HEK293T (cell line): ENCODE results near the gene THAP11.
A peak's percentile ranks its signal among the peaks of the same experiment; 100 is the strongest.

ENCODE experiments used
- CTCF ChIA-PET: fragments of 350-600 bp; formaldehyde crosslinking; extraction: SDS; loops from one replicate; lab custom pipeline; 2021; ENCODE audit warnings: antibody characterized with exemption, inconsistent platforms; lab: Yijun Ruan, JAX
- POLR2A ChIA-PET: fragments of 350-600 bp; formaldehyde crosslinking; extraction: SDS; loops from one replicate; lab custom pipeline; 2020; ENCODE audit warnings: antibody characterized with exemption, inconsistent platforms; lab: Yijun Ruan, JAX
- DNase-seq: peaks from one replicate; pipeline ENCODE4 v3.0.0; 2012; ENCODE audit warnings: mixed read lengths; ENCODE audit errors: extremely low spot score
- ARNT ChIP-seq: fragments of 450-650 bp; IDR thresholded peaks from 2 replicates; pipeline ENCODE4 v1.6.1; 2017; ENCODE audit warnings: mild to moderate bottlenecking
- BHLHE40 ChIP-seq: fragments of 450-650 bp; IDR thresholded peaks from 2 replicates; pipeline ENCODE4 v1.6.1; 2016; ENCODE audit warnings: mild to moderate bottlenecking, moderate library complexity, borderline replicate concordance
- CTBP1 ChIP-seq: fragments of 450-650 bp; IDR thresholded peaks from 2 replicates; pipeline ENCODE4 v1.6.1; 2016; ENCODE audit warnings: borderline replicate concordance
- ELF4 ChIP-seq: fragments of 450-650 bp; IDR thresholded peaks from 2 replicates; pipeline ENCODE4 v1.6.1; 2017; ENCODE audit warnings: antibody characterized with exemption
- FOXA1 ChIP-seq: fragments of 450-650 bp; IDR thresholded peaks from 2 replicates; pipeline ENCODE4 v1.6.1; 2016; ENCODE audit warnings: mild to moderate bottlenecking
- FOXK2 ChIP-seq: fragments of 450-650 bp; IDR thresholded peaks from 2 replicates; pipeline ENCODE4 v1.6.1; 2016; ENCODE audit warnings: mild to moderate bottlenecking
- FOXM1 ChIP-seq: fragments of 450-650 bp; IDR thresholded peaks from 2 replicates; pipeline ENCODE4 v1.6.1; 2017; ENCODE audit warnings: mild to moderate bottlenecking, borderline replicate concordance
- HDGF ChIP-seq: fragments of 450-650 bp; IDR thresholded peaks from 2 replicates; pipeline ENCODE4 v1.6.1; 2017; ENCODE audit warnings: antibody characterized with exemption, borderline replicate concordance
- L3MBTL2 ChIP-seq: fragments of 450-650 bp; conservative IDR thresholded peaks from 2 replicates; pipeline ENCODE4 v1.6.1; 2016; ENCODE audit warnings: mild to moderate bottlenecking
- LEF1 ChIP-seq: fragments of 450-650 bp; IDR thresholded peaks from 2 replicates; pipeline ENCODE4 v1.6.1; 2017; ENCODE audit warnings: mild to moderate bottlenecking, borderline replicate concordance
- NFRKB ChIP-seq: fragments of 450-650 bp; IDR thresholded peaks from 2 replicates; pipeline ENCODE4 v1.6.1; 2016; ENCODE audit warnings: mild to moderate bottlenecking, moderate library complexity
- SP1 ChIP-seq: fragments of 450-650 bp; IDR thresholded peaks from 2 replicates; pipeline ENCODE4 v1.6.1; 2017
- SUZ12 ChIP-seq: fragments of 450-650 bp; IDR thresholded peaks from 2 replicates; pipeline ENCODE4 v1.6.1; 2016; ENCODE audit warnings: mild to moderate bottlenecking
- TARDBP ChIP-seq: fragments of 450-650 bp; IDR thresholded peaks from 2 replicates; pipeline ENCODE4 v1.6.1; 2016
- ZNF384 ChIP-seq: fragments of 450-650 bp; IDR thresholded peaks from 2 replicates; pipeline ENCODE4 v1.6.1; 2016
- TF ChIP-seq, protein P1 (sequence below): fragments of 450-650 bp; IDR thresholded peaks from 2 replicates; pipeline ENCODE4 v1.6.1; 2016

THAP11 gene

DNA sequence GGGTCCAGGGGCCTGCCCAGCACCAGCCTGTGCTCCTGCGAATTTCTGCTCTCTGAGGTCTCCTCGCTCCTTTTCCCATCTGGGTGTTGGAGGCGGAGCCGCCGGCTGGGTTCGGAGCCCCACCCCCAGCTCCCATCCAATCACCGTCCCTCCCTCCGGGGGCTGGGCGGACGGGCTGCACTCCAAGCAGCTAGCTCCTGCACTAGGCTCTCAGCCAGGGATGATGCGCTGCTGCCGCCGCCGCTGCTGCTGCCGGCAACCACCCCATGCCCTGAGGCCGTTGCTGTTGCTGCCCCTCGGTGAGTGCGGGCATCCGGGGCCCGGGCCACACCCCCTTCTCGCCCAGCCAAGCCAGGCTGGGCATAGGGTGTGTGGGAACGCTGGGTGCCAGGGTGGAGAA lies 42.6 kb downstream of the THAP11 start, which contains the start of gene NRN1L:
Gene NRN1L (plus strand): TSS at position 202 of the 400 bp plus-strand sequence. CDS start 19 bp downstream, at position 221.
- peak; percentile 78 for DNase-seq
- CTCF ChIA-PET, result interaction anchor here (0.6 to 2.3 kb wide), 8 partner anchors 10 to 228 kb away, joined by 3 to 8 read pairs (median 4); partner anchors contain the start of gene EDC4
- no peak for TF ChIP-seq BHLHE40
- TF ChIP-seq FOXA1, result no peak
- TF ChIP-seq SP1, result no peak
- TF ChIP-seq ZNF384, result no peak
- TF ChIP-seq FOXM1, result no peak
- TF ChIP-seq CTBP1, result no peak
- no peak for TF ChIP-seq FOXK2
- TF ChIP-seq L3MBTL2, result no peak
- POLR2A ChIA-PET, result interaction anchor here (1.1 to 1.4 kb wide), 3 partner anchors 11 to 12 kb away, joined by 3 to 4 read pairs (median 4); partner anchors contain the start of gene EDC4

DNA sequence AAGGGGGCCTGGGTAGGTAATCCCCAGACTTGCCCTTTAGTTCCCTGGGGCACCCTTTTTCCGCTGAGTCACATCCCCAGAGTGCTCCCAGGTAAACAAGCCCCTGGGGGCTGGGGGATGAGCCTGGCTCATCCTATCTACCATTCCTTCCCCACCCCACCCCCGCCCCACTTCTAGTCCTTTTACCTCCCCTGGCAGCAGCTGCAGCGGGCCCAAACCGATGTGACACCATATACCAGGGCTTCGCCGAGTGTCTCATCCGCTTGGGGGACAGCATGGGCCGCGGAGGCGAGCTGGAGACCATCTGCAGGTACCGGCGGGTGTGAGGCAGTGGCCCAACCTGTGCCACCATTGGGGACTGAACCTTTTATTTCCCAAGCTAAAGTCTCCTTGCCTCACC lies 43.4 kb downstream of the THAP11 start:
- TF ChIP-seq LEF1, result no peak
- no peak for TF ChIP-seq NFRKB
- no peak for TF ChIP-seq ARNT
- TF ChIP-seq BHLHE40, result no peak
- TF ChIP-seq ELF4, result no peak
- no peak for TF ChIP-seq CTBP1
- TF ChIP-seq FOXK2, result no peak
- DNase-seq, result no peak
- POLR2A ChIA-PET, result interaction anchor here (0.8 to 1.1 kb wide), 2 partner anchors 12 to 225 kb away, joined by 4 read pairs; partner anchors contain the start of genes ACD, EDC4 and PARD6A
- CTCF ChIA-PET, result interaction anchor here (0.8 kb wide), 1 partner anchor 12 kb away, joined by 3 read pairs; the partner anchor contains the start of gene EDC4

DNA sequence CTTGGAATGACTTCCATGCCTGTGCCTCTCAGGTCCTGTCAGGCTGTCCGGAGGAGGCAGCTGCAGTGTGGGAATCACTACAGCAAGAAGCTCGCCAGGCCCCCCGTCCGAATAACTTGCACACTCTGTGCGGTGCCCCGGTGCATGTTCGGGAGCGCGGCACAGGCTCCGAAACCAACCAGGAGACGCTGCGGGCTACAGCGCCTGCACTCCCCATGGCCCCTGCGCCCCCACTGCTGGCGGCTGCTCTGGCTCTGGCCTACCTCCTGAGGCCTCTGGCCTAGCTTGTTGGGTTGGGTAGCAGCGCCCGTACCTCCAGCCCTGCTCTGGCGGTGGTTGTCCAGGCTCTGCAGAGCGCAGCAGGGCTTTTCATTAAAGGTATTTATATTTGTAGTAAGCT lies 43.9 kb downstream of the THAP11 start:
- CTCF ChIA-PET, result interaction anchor here (0.8 kb wide), 1 partner anchor 13 kb away, joined by 3 read pairs; the partner anchor contains the start of gene EDC4
- DNase-seq, result no peak
- TF ChIP-seq NFRKB, result no peak
- no peak for TF ChIP-seq CTBP1
- no peak for TF ChIP-seq L3MBTL2
- no peak for TF ChIP-seq SP1
- no peak for TF ChIP-seq HDGF
- TF ChIP-seq FOXK2, result no peak
- no peak for TF ChIP-seq TARDBP
- TF ChIP-seq, protein P1, sequence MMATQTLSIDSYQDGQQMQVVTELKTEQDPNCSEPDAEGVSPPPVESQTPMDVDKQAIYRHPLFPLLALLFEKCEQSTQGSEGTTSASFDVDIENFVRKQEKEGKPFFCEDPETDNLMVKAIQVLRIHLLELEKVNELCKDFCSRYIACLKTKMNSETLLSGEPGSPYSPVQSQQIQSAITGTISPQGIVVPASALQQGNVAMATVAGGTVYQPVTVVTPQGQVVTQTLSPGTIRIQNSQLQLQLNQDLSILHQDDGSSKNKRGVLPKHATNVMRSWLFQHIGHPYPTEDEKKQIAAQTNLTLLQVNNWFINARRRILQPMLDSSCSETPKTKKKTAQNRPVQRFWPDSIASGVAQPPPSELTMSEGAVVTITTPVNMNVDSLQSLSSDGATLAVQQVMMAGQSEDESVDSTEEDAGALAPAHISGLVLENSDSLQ, result no peak
- TF ChIP-seq LEF1, result no peak
- TF ChIP-seq ZNF384, result no peak
- no peak for TF ChIP-seq FOXM1
- TF ChIP-seq SUZ12, result no peak
- TF ChIP-seq BHLHE40, result no peak
- POLR2A ChIA-PET, result interaction anchor here (0.8 to 1.2 kb wide), 4 partner anchors 11 to 226 kb away, joined by 3 to 4 read pairs (median 4); partner anchors contain the start of genes ACD, DDX28, DUS2 and EDC4

DNA sequence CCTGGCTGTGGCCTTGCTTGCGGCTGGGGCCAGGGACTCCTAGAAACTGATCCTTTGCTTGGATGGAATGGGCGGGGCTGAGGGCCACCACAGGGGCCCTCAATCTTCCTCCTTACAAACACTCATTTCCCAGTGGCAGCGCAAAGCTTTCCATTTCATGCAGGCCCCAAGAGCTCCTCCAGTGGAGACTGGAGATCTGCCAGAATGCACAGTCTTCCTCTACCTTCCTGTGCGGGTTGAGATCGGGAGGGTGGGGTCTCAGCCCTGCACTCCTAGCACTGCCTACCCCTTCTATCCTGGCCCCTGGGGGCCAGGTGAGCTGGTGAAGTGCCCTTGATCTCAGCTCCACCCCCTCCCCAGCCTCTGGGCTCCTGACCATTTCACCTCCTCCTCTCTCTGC lies 44.3 kb downstream of the THAP11 start:
- DNase-seq, result no peak
- ChIA-PET CTCF (interaction anchor here (0.8 kb wide), 1 partner anchor 13 kb away, joined by 3 read pairs; the partner anchor contains the start of gene EDC4), POLR2A (interaction anchor here (0.8 to 1.2 kb wide), 3 partner anchors 11 to 226 kb away, joined by 3 to 4 read pairs (median 3); partner anchors contain the start of genes ACD, DDX28, DUS2 and PARD6A)
- TF ChIP-seq L3MBTL2 (no peak), TARDBP (no peak), SP1 (no peak), HDGF (no peak), ARNT (no peak), FOXA1 (no peak), SUZ12 (no peak), NFRKB (no peak), FOXK2 (no peak), ZNF384 (no peak), LEF1 (no peak), CTBP1 (no peak), BHLHE40 (no peak), ELF4 (no peak), FOXM1 (no peak)
- TF ChIP-seq, protein P1, result no peak

DNA sequence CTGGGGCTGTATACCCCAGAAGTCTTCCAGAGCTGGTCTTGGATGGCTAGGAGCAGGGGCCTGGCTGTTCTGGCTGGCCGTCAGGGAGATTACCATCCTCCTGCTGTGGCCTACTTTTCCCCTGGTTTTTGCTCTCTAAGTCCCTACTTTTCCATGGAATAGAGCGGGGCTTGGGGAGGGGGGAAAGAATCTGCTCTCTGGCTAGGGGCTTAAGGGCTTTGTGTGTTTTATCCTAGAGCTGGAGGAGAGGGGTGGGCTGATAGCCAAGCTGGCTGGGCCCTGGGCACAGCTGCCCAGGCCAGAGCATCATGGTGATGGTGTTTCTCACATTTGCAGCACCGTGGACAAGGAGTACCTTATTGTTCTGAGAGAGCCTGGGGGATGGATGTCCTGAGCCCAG lies 46.2 kb downstream of the THAP11 start:
- POLR2A ChIA-PET, result interaction anchor here (0.9 kb wide), 1 partner anchor 10 kb away, joined by 3 read pairs; no protein-coding TSS in a partner anchor
- CTCF ChIA-PET, result interaction anchor here (0.6 kb wide), 1 partner anchor 72 kb away, joined by 3 read pairs; no protein-coding TSS in a partner anchor
- DNase-seq, result no peak
- TF ChIP-seq SP1 (no peak), ELF4 (no peak), CTBP1 (no peak), L3MBTL2 (no peak), SUZ12 (no peak), LEF1 (no peak), TARDBP (no peak), HDGF (no peak), FOXK2 (no peak), FOXA1 (no peak), BHLHE40 (no peak), NFRKB (no peak), ZNF384 (no peak), FOXM1 (no peak), ARNT (no peak)
- TF ChIP-seq, protein P1, result no peak

DNA sequence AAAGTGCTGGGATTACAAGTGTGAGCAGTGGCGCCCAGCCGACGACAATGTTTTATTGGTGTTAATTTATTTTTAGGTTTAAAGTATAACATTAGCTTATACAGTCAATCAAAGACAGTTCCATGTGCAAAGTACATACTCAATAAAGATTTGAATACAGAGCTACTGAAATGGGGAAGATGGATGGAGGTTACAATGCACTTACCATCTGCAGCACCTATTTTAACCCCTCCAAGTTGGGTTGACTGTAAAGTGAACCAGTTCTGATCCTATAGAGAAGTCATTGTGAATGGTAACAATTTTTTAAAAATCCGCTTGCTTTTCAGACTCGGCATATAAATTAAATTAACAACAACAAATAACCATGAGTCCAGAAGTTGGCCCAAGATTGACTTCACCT lies 50.3 kb downstream of the THAP11 start:
- CTCF ChIA-PET, result no interaction called here
- POLR2A ChIA-PET, result interaction anchor here (0.8 to 1.6 kb wide), 7 partner anchors 9 to 359 kb away, joined by 3 to 6 read pairs (median 4); no protein-coding TSS in a partner anchor
- TF ChIP-seq TARDBP (no peak), FOXA1 (no peak)
- DNase-seq, result no peak
